ENCODE data around the gene FAM81B.

The FAM81B gene

DNA sequence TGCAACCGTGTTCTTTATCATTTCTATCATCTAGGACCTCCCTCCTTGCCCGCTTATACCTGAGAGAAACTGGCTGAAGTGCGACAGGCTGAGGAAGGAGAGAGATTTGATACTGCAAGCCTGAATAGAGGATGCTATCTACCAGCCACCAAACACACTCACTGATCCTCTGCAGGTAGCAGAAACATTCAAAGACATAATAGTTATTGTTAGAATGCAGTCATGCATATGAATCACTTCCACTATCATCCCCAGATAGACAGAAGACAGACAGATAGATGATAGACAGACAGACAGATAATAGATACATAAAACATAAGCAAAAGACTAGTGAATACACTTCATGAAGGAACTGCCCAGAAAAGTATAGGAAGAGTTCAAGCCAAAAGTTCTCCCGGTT, 32.9 kb downstream of the FAM81B start:
- H3K4me3 ChIP-seq (ENCODE audit: insufficient read depth, low read length, poor library complexity, severe bottlenecking): no peak overlapping the region
- no peak for TF ChIP-seq EZH2phosphoT487 (conservative IDR thresholded peaks at IDR 0.05; ENCODE audit: low read length)
- TF ChIP-seq, protein P1, sequence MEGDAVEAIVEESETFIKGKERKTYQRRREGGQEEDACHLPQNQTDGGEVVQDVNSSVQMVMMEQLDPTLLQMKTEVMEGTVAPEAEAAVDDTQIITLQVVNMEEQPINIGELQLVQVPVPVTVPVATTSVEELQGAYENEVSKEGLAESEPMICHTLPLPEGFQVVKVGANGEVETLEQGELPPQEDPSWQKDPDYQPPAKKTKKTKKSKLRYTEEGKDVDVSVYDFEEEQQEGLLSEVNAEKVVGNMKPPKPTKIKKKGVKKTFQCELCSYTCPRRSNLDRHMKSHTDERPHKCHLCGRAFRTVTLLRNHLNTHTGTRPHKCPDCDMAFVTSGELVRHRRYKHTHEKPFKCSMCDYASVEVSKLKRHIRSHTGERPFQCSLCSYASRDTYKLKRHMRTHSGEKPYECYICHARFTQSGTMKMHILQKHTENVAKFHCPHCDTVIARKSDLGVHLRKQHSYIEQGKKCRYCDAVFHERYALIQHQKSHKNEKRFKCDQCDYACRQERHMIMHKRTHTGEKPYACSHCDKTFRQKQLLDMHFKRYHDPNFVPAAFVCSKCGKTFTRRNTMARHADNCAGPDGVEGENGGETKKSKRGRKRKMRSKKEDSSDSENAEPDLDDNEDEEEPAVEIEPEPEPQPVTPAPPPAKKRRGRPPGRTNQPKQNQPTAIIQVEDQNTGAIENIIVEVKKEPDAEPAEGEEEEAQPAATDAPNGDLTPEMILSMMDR (IDR thresholded peaks at IDR 0.05; ENCODE audit: insufficient read depth, low read length, poor library complexity, severe bottlenecking): no peak

DNA sequence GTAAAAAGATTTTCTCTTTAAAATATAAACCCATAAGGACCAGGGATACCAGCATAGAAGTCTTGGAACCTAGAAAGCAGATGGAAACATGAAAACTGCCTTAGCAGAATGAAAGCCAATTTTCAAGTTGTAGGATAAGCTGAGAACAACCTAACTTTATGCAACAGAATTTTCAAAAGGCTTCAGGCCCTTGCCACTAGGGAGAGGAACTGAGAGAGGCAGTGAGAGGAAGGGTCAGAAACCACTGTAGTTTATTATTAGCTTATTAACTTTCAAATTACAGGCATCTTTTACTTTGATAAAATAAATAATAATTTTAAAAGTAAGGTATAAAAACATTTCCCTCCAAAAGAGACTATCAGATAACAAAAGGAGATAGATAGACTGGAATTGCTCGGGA, 33.4 kb downstream of the FAM81B start:
- H3K9ac ChIP-seq (ENCODE audit: low read length): no peak overlapping the region
- H3K79me2 ChIP-seq (ENCODE audit: insufficient read depth, low read length): no peaks in the 10 kb centered on the region
- TF ChIP-seq EZH2phosphoT487 (conservative IDR thresholded peaks at IDR 0.05; ENCODE audit: low read length): no peak
- TF ChIP-seq, protein P1 (IDR thresholded peaks at IDR 0.05; ENCODE audit: insufficient read depth, low read length, poor library complexity, severe bottlenecking): no peak
- no peaks in the 10 kb centered on the region for H3K36me3 ChIP-seq (ENCODE audit: low read length)
- no peak overlapping the region for H2AFZ ChIP-seq (ENCODE audit: low read depth, low read length, severe bottlenecking)
- no peak overlapping the region for H3K4me3 ChIP-seq (ENCODE audit: insufficient read depth, low read length, poor library complexity, severe bottlenecking)
- no peaks in the 10 kb centered on the region for H3K9me2 ChIP-seq (replicated peaks; ENCODE audit: insufficient read depth, low read length)
- no peak overlapping the region for H3K27ac ChIP-seq (ENCODE audit: low read depth, low read length)
- H3K27me3 ChIP-seq (ENCODE audit: low read length): no peaks in the 10 kb centered on the region
- H3F3A ChIP-seq (ENCODE audit: insufficient read depth): no peaks in the 10 kb centered on the region
- H3K4me2 ChIP-seq (ENCODE audit: low read depth, low read length, poor library complexity, severe bottlenecking): no peak overlapping the region
- no peaks in the 10 kb centered on the region for H4K20me1 ChIP-seq (ENCODE audit: low read depth, low read length)
- H3K9me3 ChIP-seq (ENCODE audit: insufficient read depth, low read length): no peaks in the 10 kb centered on the region

More for the DNA sequence above, 32.9 kb downstream of the FAM81B start:
- Histone ChIP-seq H3F3A (ENCODE audit: insufficient read depth) (no peaks in the 10 kb centered on the region), H3K79me2 (ENCODE audit: insufficient read depth, low read length) (no peaks in the 10 kb centered on the region), H3K9ac (ENCODE audit: low read length) (no peak overlapping the region), H3K36me3 (ENCODE audit: low read length) (no peaks in the 10 kb centered on the region), H3K4me2 (ENCODE audit: low read depth, low read length, poor library complexity, severe bottlenecking) (no peak overlapping the region), H3K9me2 (replicated peaks; ENCODE audit: insufficient read depth, low read length) (no peaks in the 10 kb centered on the region), H3K27ac (ENCODE audit: low read depth, low read length) (no peak overlapping the region), H4K20me1 (ENCODE audit: low read depth, low read length) (no peaks in the 10 kb centered on the region), H2AFZ (ENCODE audit: low read depth, low read length, severe bottlenecking) (no peak overlapping the region), H3K9me3 (ENCODE audit: insufficient read depth, low read length) (no peaks in the 10 kb centered on the region), H3K27me3 (ENCODE audit: low read length) (no peaks in the 10 kb centered on the region)

DNA sequence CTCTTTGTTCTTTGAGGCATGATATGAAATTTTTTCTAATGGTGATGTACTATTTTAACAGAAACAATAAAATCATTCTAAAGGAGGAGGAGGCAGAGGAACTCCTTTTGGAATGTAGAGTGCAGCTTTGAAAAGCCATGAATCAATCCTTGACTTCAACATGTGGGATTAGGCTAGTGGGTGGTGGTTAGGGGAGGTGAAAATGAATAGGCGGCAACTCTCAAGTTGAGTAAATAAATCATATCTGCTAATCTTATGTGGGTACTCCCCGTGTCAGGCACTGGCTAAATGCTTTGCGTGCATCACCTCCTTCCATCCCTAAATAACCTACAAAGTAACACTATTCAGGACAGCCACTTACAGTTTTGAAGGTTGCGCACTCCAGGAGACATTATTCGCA, 35.1 kb downstream of the FAM81B start:
- Histone ChIP-seq H3K36me3 (ENCODE audit: low read length) (no peaks in the 10 kb centered on the region), H3K9me2 (replicated peaks; ENCODE audit: insufficient read depth, low read length) (no peaks in the 10 kb centered on the region), H3K9ac (ENCODE audit: low read length) (no peak overlapping the region), H3K9me3 (ENCODE audit: insufficient read depth, low read length) (no peaks in the 10 kb centered on the region), H3K79me2 (ENCODE audit: insufficient read depth, low read length) (no peaks in the 10 kb centered on the region), H3K27me3 (ENCODE audit: low read length) (no peaks in the 10 kb centered on the region), H3K27ac (ENCODE audit: low read depth, low read length) (no peak overlapping the region), H3F3A (ENCODE audit: insufficient read depth) (no peaks in the 10 kb centered on the region), H3K4me2 (ENCODE audit: low read depth, low read length, poor library complexity, severe bottlenecking) (no peak overlapping the region), H4K20me1 (ENCODE audit: low read depth, low read length) (no peaks in the 10 kb centered on the region), H3K4me3 (ENCODE audit: insufficient read depth, low read length, poor library complexity, severe bottlenecking) (no peak overlapping the region), H2AFZ (ENCODE audit: low read depth, low read length, severe bottlenecking) (no peak overlapping the region)
- no peak for TF ChIP-seq EZH2phosphoT487 (conservative IDR thresholded peaks at IDR 0.05; ENCODE audit: low read length)
- TF ChIP-seq, protein P1 (IDR thresholded peaks at IDR 0.05; ENCODE audit: insufficient read depth, low read length, poor library complexity, severe bottlenecking): no peak
